ENCODE data around the gene DKK2. TPM values are rescaled to one million over a fixed set of nuclear protein-coding genes. Genes with fewer than 3 reads are reported as not detected.

DKK2 gene
- total RNA-seq, 1 experiment from 2014 or later: 0.11 TPM

DNA sequence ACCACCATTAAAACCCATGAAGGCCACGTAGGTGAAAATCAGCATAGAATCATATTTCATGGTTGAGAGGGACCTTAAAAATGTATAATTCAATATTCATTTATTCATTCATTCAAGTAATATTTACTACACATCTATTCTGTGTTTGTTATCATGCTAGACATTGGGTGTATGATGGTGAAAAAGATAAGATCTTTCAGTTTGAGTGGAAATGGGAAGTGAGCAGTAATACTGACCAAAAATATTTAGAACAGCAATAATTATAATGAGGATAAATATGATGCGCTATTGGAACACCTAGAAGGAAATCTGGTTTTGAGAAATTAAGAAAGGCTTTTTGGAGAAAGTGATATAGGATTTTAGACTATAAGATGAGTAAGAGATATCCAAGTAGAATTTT, 28.0 kb downstream of the DKK2 start:
- Histone ChIP-seq H3K23me2 (ENCODE audit: insufficient read length, low read depth, low read length, poor library complexity, severe bottlenecking) (no peaks in the 10 kb centered on the region), H3K14ac (ENCODE audit: insufficient read depth, low read length) (no peak overlapping the region), H3K9ac (ENCODE audit: extremely low read depth, insufficient read length, low read length) (no peak overlapping the region), H3K27ac (ENCODE audit: insufficient read length, low read depth, low read length) (no peak overlapping the region), H3K23ac (ENCODE audit: insufficient read length, low read depth, low read length) (no peak overlapping the region), H2AFZ (ENCODE audit: low read length) (no peak overlapping the region), H3T11ph (ENCODE audit: low read length) (no peak overlapping the region), H3K79me2 (ENCODE audit: insufficient read depth, low read length) (no peaks in the 10 kb centered on the region), H3K56ac (ENCODE audit: insufficient read length, low read depth, low read length) (no peak overlapping the region), H3K4me2 (ENCODE audit: insufficient read depth, insufficient read length, low read length) (no peak overlapping the region), H2BK12ac (ENCODE audit: insufficient read length, low read depth, low read length) (no peak overlapping the region), H4K20me1 (ENCODE audit: control insufficient read depth, insufficient read depth, insufficient read length) (no peaks in the 10 kb centered on the region), H2BK20ac (ENCODE audit: low read depth, low read length, poor library complexity, severe bottlenecking) (no peak overlapping the region), H2BK120ac (ENCODE audit: low read depth, low read length, poor library complexity, severe bottlenecking) (no peak overlapping the region), H3K79me1 (ENCODE audit: insufficient read depth, low read depth, low read length, poor library complexity, severe bottlenecking) (no peaks in the 10 kb centered on the region), H3K9me3 (ENCODE audit: control insufficient read depth, low read depth, low read length) (no peaks in the 10 kb centered on the region), H3K18ac (ENCODE audit: insufficient read length, low read depth, low read length) (no peak overlapping the region), H3K4ac (ENCODE audit: low read depth, low read length) (no peak overlapping the region), H3K4me1 (ENCODE audit: insufficient read depth, low read length) (no peaks in the 10 kb centered on the region), H4K8ac (replicated peaks; ENCODE audit: insufficient read length, low read depth, low read length) (no peak overlapping the region), H2AK5ac (ENCODE audit: insufficient read length, low read length) (no peak overlapping the region), H2BK15ac (ENCODE audit: low read depth, low read length) (no peak overlapping the region), H2BK5ac (ENCODE audit: insufficient read length, low read length) (no peak overlapping the region), H3K27me3 (ENCODE audit: insufficient read depth, low read length) (no peaks in the 10 kb centered on the region), H4K91ac (ENCODE audit: insufficient read length, low read depth, low read length) (no peak overlapping the region), H4K5ac (ENCODE audit: insufficient read length, low read depth, low read length) (no peak overlapping the region)
- H3K9me3 Mint-ChIP-seq: no peaks in the 10 kb centered on the region
- no peak overlapping the region for H3K4me3 Mint-ChIP-seq
- H3K4me1 Mint-ChIP-seq: no peaks in the 10 kb centered on the region
- no peak for DNase-seq
- TF ChIP-seq, protein P1, sequence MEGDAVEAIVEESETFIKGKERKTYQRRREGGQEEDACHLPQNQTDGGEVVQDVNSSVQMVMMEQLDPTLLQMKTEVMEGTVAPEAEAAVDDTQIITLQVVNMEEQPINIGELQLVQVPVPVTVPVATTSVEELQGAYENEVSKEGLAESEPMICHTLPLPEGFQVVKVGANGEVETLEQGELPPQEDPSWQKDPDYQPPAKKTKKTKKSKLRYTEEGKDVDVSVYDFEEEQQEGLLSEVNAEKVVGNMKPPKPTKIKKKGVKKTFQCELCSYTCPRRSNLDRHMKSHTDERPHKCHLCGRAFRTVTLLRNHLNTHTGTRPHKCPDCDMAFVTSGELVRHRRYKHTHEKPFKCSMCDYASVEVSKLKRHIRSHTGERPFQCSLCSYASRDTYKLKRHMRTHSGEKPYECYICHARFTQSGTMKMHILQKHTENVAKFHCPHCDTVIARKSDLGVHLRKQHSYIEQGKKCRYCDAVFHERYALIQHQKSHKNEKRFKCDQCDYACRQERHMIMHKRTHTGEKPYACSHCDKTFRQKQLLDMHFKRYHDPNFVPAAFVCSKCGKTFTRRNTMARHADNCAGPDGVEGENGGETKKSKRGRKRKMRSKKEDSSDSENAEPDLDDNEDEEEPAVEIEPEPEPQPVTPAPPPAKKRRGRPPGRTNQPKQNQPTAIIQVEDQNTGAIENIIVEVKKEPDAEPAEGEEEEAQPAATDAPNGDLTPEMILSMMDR (conservative IDR thresholded peaks at IDR 0.05): no peak
- WGBS (ENCODE audit: extremely low coverage, insufficient read length, low lambda C conversion rate): no CpG with 5 or more reads among the region's 2 CpGs
- no peaks in the 10 kb centered on the region for H3K36me3 Mint-ChIP-seq (ENCODE audit: insufficient read depth in 1 of 3, low read depth in 3 of 3)
- no peaks in the 10 kb centered on the region for H3K27me3 Mint-ChIP-seq (ENCODE audit: low read depth)
- H3K27ac Mint-ChIP-seq: no peak overlapping the region
